H1 (cell line): ENCODE measurements around the gene ODC1. TPM values are rescaled to one million over a fixed set of nuclear protein-coding genes. Genes with fewer than 3 reads are reported as not detected.

Source experiments
- CTCF ChIA-PET: fragments of 300-600 bp; sonication (Branson Sonifier 250); formaldehyde crosslinking; loops from one replicate; lab custom pipeline; 2021; ENCODE audit not compliant: partially characterized antibody; lab: Charles Lee
- POLR2A ChIA-PET: fragments of 300-600 bp; sonication (Branson Sonifier 250); formaldehyde crosslinking; loops from one replicate; lab custom pipeline; 2021; ENCODE audit warnings: inconsistent platforms; ENCODE audit not compliant: partially characterized antibody; lab: Charles Lee
- DNase-seq, 2 experiments: peaks; one replicate each; pipeline versions ENCODE4 v3.0.0 to v3.0.0-alpha.2; 2010 to 2022; ENCODE audit warnings: low spot score in 2 of 2, low read depth in 1 of 2, mixed read lengths in 1 of 2
- FAIRE-seq: peaks from 2 replicates; lab custom pipeline; 2011; peaks lifted over from hg19 to GRCh38; lab: Jason Lieb, UNC
- H2AFZ ChIP-seq: 2 replicates; pipeline ENCODE4 v1.8.1; 2012; ENCODE audit warnings: low read length, inconsistent platforms
- H2AK5ac ChIP-seq: 2 replicates; pipeline ENCODE4 v1.6.1; 2013; ENCODE audit warnings: low read depth, low read length
- H2BK120ac ChIP-seq: replicated peaks from 2 replicates; pipeline ENCODE3; 2013; ENCODE audit warnings: low read depth, low read length, inconsistent platforms
- H2BK12ac ChIP-seq: 2 replicates; pipeline ENCODE4 v1.6.1; 2013; ENCODE audit warnings: low read depth, low read length
- H2BK15ac ChIP-seq: 2 replicates; pipeline ENCODE4 v1.6.1; 2013; ENCODE audit warnings: low read length
- H2BK20ac ChIP-seq: 2 replicates; pipeline ENCODE4 v1.6.1; 2013; ENCODE audit warnings: low read length
- H2BK5ac ChIP-seq: 2 replicates; pipeline ENCODE4 v1.6.1; 2013; ENCODE audit warnings: low read depth, low read length
- H3K14ac ChIP-seq: 2 replicates; pipeline ENCODE4 v1.6.1; 2013; ENCODE audit warnings: inconsistent platforms; ENCODE audit not compliant: insufficient read length
- H3K18ac ChIP-seq: 2 replicates; pipeline ENCODE4 v1.6.1; 2013; ENCODE audit warnings: low read length; ENCODE audit errors: extremely low read depth
- H3K23ac ChIP-seq: 2 replicates; pipeline ENCODE4 v1.6.1; 2013; ENCODE audit warnings: inconsistent platforms; ENCODE audit not compliant: insufficient read length
- H3K23me2 ChIP-seq: 2 replicates; pipeline ENCODE4 v1.6.1; 2013; ENCODE audit warnings: low read depth, low read length
- H3K27ac ChIP-seq: 2 replicates; pipeline ENCODE4 v1.6.1; 2011; ENCODE audit warnings: low read depth, low read length, inconsistent platforms
- H3K27me3 ChIP-seq, 4 experiments: replicated peaks in 1 of 4; 1 replicate in 1 of 4; 2 replicates in 3 of 4; pipeline versions ENCODE4 v1.6.1 to v1.8.1; 2011 to 2013; ENCODE audit warnings: low read length in 3 of 4, mild to moderate bottlenecking in 3 of 4, inconsistent platforms in 2 of 4, mixed read lengths in 2 of 4, moderate library complexity in 1 of 4; ENCODE audit not compliant: control insufficient read depth in 3 of 4, insufficient read depth in 3 of 4; ENCODE audit errors: extremely low read depth in 1 of 4
- H3K36me3 ChIP-seq, 4 experiments: 2 replicates each; pipeline versions ENCODE4 v1.6.1 to v1.8.1; 2011 to 2013; ENCODE audit warnings: mild to moderate bottlenecking in 4 of 4, low read length in 3 of 4, moderate library complexity in 2 of 4, control low read depth in 1 of 4, inconsistent platforms in 1 of 4; ENCODE audit not compliant: insufficient read depth in 4 of 4, control insufficient read depth in 2 of 4
- H3K4ac ChIP-seq: replicated peaks from 2 replicates; pipeline ENCODE3; 2013; ENCODE audit warnings: low read length, low read depth, mixed read lengths, inconsistent platforms; ENCODE audit not compliant: insufficient read length
- H3K4me1 ChIP-seq, 4 experiments: replicated peaks in 1 of 4; 1 replicate in 1 of 4; 2 replicates in 3 of 4; pipeline versions ENCODE4 v1.6.1 to v1.8.1; 2011 to 2013; ENCODE audit warnings: low read length in 3 of 4, inconsistent platforms in 2 of 4, mixed read lengths in 1 of 4; ENCODE audit not compliant: insufficient read depth in 4 of 4, control insufficient read depth in 3 of 4
- H3K4me2 ChIP-seq, 2 experiments: 2 replicates each; pipeline versions ENCODE4 v1.6.1 to v1.8.1; 2011 to 2013; ENCODE audit warnings: low read depth in 2 of 2, low read length in 2 of 2, control low read depth in 1 of 2, inconsistent platforms in 1 of 2, mild to moderate bottlenecking in 1 of 2; ENCODE audit not compliant: insufficient read depth in 1 of 2
- H3K4me3 ChIP-seq, 4 experiments: fragments of 200-600, 300-600 bp in 1 of 4; sonication (generic), shearing (Covaris generic), sonication (Bioruptor Twin) in 1 of 4; 2 replicates each; pipeline versions ENCODE4 v1.5.1 to v1.8.1; 2011 to 2016; ENCODE audit warnings: low read length in 4 of 4, low read depth in 3 of 4, control low read depth in 2 of 4, inconsistent platforms in 2 of 4, mild to moderate bottlenecking in 2 of 4, mixed read lengths in 1 of 4, moderate library complexity in 1 of 4; ENCODE audit not compliant: insufficient read depth in 2 of 4; ENCODE audit errors: extremely low read depth in 1 of 4
- H3K56ac ChIP-seq: replicated peaks from 2 replicates; pipeline ENCODE3; 2013; ENCODE audit warnings: low read depth, mild to moderate bottlenecking, mixed read lengths, low read length, inconsistent platforms; ENCODE audit not compliant: insufficient read length
- H3K79me1 ChIP-seq: 2 replicates; pipeline ENCODE4 v1.6.1; 2013; ENCODE audit warnings: low read depth, low read length, control low read depth
- H3K79me2 ChIP-seq, 2 experiments: 2 replicates each; pipeline versions ENCODE4 v1.6.1 to v1.8.1; 2012 to 2013; ENCODE audit warnings: low read length in 2 of 2, mild to moderate bottlenecking in 2 of 2, inconsistent platforms in 1 of 2; ENCODE audit not compliant: insufficient read depth in 2 of 2, control insufficient read depth in 1 of 2
- H3K9ac ChIP-seq, 4 experiments: replicated peaks in 1 of 4; 1 replicate in 1 of 4; 2 replicates in 3 of 4; pipeline versions ENCODE4 v1.6.1 to v1.8.1; 2011 to 2013; ENCODE audit warnings: low read depth in 3 of 4, low read length in 3 of 4, control low read depth in 2 of 4, mild to moderate bottlenecking in 2 of 4, moderate library complexity in 2 of 4, inconsistent platforms in 1 of 4; ENCODE audit errors: extremely low read depth in 1 of 4
- H3K9me3 ChIP-seq, 2 experiments: 2 replicates each; pipeline versions ENCODE4 v1.6.1 to v1.8.1; 2012 to 2013; ENCODE audit warnings: mild to moderate bottlenecking in 2 of 2, moderate library complexity in 2 of 2, control low read depth in 1 of 2, inconsistent platforms in 1 of 2, low read depth in 1 of 2, low read length in 1 of 2, mixed read lengths in 1 of 2; ENCODE audit not compliant: insufficient read depth in 2 of 2
- H4K20me1 ChIP-seq, 2 experiments: replicated peaks in 1 of 2; 2 replicates each; pipeline versions ENCODE3 to v1.8.1; 2011 to 2013; ENCODE audit warnings: inconsistent platforms in 2 of 2, low read length in 2 of 2, mild to moderate bottlenecking in 1 of 2; ENCODE audit not compliant: insufficient read depth in 2 of 2, control insufficient read depth in 1 of 2
- H4K5ac ChIP-seq: 2 replicates; pipeline ENCODE4 v1.6.1; 2013; ENCODE audit warnings: low read length, low read depth, mixed read lengths, inconsistent platforms; ENCODE audit not compliant: insufficient read length
- H4K8ac ChIP-seq: 2 replicates; pipeline ENCODE4 v1.8.0; 2013; ENCODE audit warnings: mild to moderate bottlenecking, moderate library complexity, low read length, inconsistent platforms; ENCODE audit not compliant: insufficient read depth; ENCODE audit errors: extremely low read depth
- H4K91ac ChIP-seq: replicated peaks from 2 replicates; pipeline ENCODE3; 2013; ENCODE audit warnings: low read length, mixed read lengths, inconsistent platforms; ENCODE audit not compliant: insufficient read length
- ASH2L ChIP-seq: fragments of 200-600, 300-600 bp; sonication (generic); IDR thresholded peaks from one replicate; pipeline ENCODE4 v1.7.1; 2017; ENCODE audit warnings: low read length
- BRCA1 ChIP-seq: IDR thresholded peaks from 2 replicates; pipeline ENCODE4 v1.6.1; 2012; ENCODE audit warnings: low read depth, low read length, improper control_type of control experiment
- EZH2 ChIP-seq: fragments of 200-600 bp; sonication (generic); IDR thresholded peaks from 2 replicates; pipeline ENCODE4 v1.7.1; 2012; ENCODE audit warnings: low read depth, mild to moderate bottlenecking, moderate library complexity, low read length, inconsistent platforms; ENCODE audit not compliant: severe bottlenecking
- JUN ChIP-seq: IDR thresholded peaks from 2 replicates; pipeline ENCODE4 v1.6.1; 2011; ENCODE audit warnings: low read depth, mild to moderate bottlenecking, improper control_type of control experiment, low read length
- KDM4A ChIP-seq: IDR thresholded peaks from one replicate; pipeline ENCODE4 v1.7.1; 2012; ENCODE audit warnings: low read depth, mild to moderate bottlenecking, moderate library complexity, low read length, inconsistent platforms; ENCODE audit not compliant: severe bottlenecking
- TAF7 ChIP-seq: optimal IDR thresholded peaks from 2 replicates; pipeline ENCODE3; 2011; ENCODE audit warnings: low read depth, mild to moderate bottlenecking, inconsistent platforms, low read length, moderate library complexity, borderline replicate concordance
- TBP ChIP-seq: IDR thresholded peaks from 2 replicates; pipeline ENCODE4 v1.6.1; 2011; ENCODE audit warnings: low read depth, low read length, improper control_type of control experiment
- WGBS, 2 experiments: shearing (Covaris generic) in 1 of 2; methylation state at CpG; one replicate each; pipeline versions ENCODE4 v1.1.6 to v1.1.7; 2013 to 2015; ENCODE audit warnings: low lambda C conversion rate in 2 of 2, mixed read lengths in 2 of 2, inconsistent platforms in 1 of 2, low coverage in 1 of 2, missing lambda C conversion rate in 1 of 2; ENCODE audit not compliant: insufficient replicate concordance in 2 of 2, insufficient coverage in 1 of 2, insufficient read length in 1 of 2; ENCODE audit errors: extremely low coverage in 1 of 2, missing lambda C conversion rate in 1 of 2; 5-methylcytosine and 5-hydroxymethylcytosine counted together
- polyA plus RNA-seq, 7 experiments: library from polyadenylated mRNA; depleted of rRNA in 3 of 7; stranded (reverse) in 5 of 7; unstranded in 2 of 7; fragments of >200 nt in 5 of 7; fragments of 200-250 nt in 2 of 7; gene quantifications; 1 replicate in 5 of 7; 2 replicates in 1 of 7; 4 replicates in 1 of 7; pipeline versions ENCODE4 v1.2.1 to v1.2.3, GENCODE V29; 2011 to 2013; ENCODE audit warnings: missing spikeins in 2 of 7, mixed read lengths in 2 of 7
- total RNA-seq: library from RNA; stranded (reverse); fragmentation: NEBNext Ultra II Directional; extraction: Animal tissue kit (Norgen Biotek cat#: 25700); gene quantifications from 2 replicates; pipeline ENCODE4 v1.2.1, GENCODE V29; 2021
- TF ChIP-seq, protein P1 (sequence below): IDR thresholded peaks from 2 replicates; pipeline ENCODE4 v1.6.1; 2012; ENCODE audit warnings: low read length, inconsistent platforms

Gene ODC1
- total and polyA plus RNA-seq, 2 of the 8 experiments (the other 6 are each of a cell fraction or from before 2014, with no cell fraction given) = 57.2 to 76.7 TPM

DNA sequence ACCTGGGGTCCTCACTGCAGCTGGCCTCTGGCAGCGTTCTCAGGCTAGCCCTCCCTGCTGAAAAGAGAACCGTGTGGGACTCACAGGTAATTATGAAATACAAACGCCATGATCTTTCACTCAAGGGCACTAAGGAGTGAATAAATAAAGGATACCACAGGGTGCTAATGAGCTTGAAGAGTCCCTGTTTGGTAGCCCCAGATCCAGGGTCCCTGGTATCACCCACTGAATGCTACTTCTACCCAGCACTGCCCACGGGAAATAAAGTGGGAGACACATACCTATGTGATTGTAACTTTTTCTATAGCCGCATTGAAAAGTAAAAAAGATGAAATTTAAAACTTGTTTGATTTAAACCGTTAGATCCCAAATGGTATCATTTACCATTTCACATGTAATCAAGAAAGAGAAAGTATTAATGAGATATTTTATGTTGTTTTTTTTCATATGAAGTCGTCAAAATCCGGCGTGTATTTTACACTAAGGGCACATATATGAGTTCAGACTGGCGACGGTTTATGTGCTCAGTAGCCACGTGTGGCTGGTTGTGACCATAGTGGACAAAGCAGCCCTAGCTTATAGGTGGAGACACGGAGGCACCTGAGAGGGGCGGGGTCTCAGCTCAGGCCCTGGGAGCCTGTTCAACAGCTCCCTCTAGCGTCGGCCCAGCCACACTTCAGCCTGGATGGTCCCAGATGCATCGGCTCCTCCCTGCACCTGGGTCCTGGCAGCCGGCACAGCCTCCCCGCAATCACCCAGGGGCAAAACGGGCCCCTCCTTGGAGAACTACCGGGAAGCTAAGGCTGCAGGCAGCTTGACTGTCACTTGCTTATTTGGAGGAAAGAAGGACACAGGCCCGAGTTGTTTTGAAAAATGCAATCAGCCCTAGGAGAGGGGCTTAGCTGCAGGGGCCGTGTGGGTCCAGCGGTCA is 39.2 kb downstream of the ODC1 start:
- no peak overlapping the region for H2AK5ac ChIP-seq
- no peak overlapping the region for H2BK12ac ChIP-seq
- H3K36me3 ChIP-seq = no peaks in the 10 kb centered on the region; a peak in 1 of 8 replicates
- H3K4me3 ChIP-seq = no peak overlapping the region
- no peak overlapping the region for H3K14ac ChIP-seq
- FAIRE-seq (no peak), DNase-seq (peak; percentile 84 to 93)
- 35% methylated on average over 24 of the region's 24 CpGs; no CpG with 5 or more reads in 1 of the 2 experiments for WGBS, 2 experiments
- ChIA-PET CTCF (interaction anchor here (0.6 to 5.5 kb wide), 76 partner anchors 9 to 630 kb away, joined by 3 to 48 read pairs (median 6); partner anchors contain the start of gene HPCAL1), POLR2A (interaction anchor here (0.9 to 1.8 kb wide), 5 partner anchors 25 to 268 kb away, joined by 3 to 6 read pairs (median 5); partner anchors contain the start of genes HPCAL1 and ODC1)
- H4K8ac ChIP-seq = no peak overlapping the region; the same call in none of the 2 replicates
- H3K23ac ChIP-seq = no peak overlapping the region
- H2BK20ac ChIP-seq = no peak overlapping the region
- H2BK5ac ChIP-seq = no peak overlapping the region
- peak overlapping the region in 1 of 2 experiments; percentile 47; a peak in 2 of 4 replicates for H3K4me2 ChIP-seq
- no peaks in the 10 kb centered on the region for H3K79me2 ChIP-seq
- no peak overlapping the region for H4K91ac ChIP-seq
- no peak overlapping the region for H3K27ac ChIP-seq
- H4K5ac ChIP-seq = no peak overlapping the region
- H3K4me1 ChIP-seq = peaks cover 0 to 3% (median 2%) of the 10 kb centered on the region in 4 experiments; a peak in 2 of 7 replicates
- H4K20me1 ChIP-seq = no peaks in the 10 kb centered on the region
- H3K23me2 ChIP-seq = no peaks in the 10 kb centered on the region
- H3K27me3 ChIP-seq = no peaks in the 10 kb centered on the region; a peak in 1 of 7 replicates
- no peak overlapping the region for H2AFZ ChIP-seq
- H3K79me1 ChIP-seq = no peaks in the 10 kb centered on the region
- 0 out of 4 replicates have a peak, but pooled peaks cover 0 to 2% of the 10 kb centered on the region in 2 experiments for H3K9me3 ChIP-seq
- H3K18ac ChIP-seq = peak overlapping the region; percentile 27
- H2BK15ac ChIP-seq = no peak overlapping the region
- no peak overlapping the region; a peak in 1 of 7 replicates for H3K9ac ChIP-seq
- no peak overlapping the region for H3K56ac ChIP-seq
- peak overlapping the region; percentile 18 for H2BK120ac ChIP-seq
- no peak overlapping the region for H3K4ac ChIP-seq
- TF ChIP-seq KDM4A (no peak), TAF7 (no peak), BRCA1 (no peak), JUN (no peak), EZH2 (no peak), TBP (peak; percentile 37; the same call in 1 of the 2 replicates), ASH2L (no peak)
- TF ChIP-seq, protein P1, sequence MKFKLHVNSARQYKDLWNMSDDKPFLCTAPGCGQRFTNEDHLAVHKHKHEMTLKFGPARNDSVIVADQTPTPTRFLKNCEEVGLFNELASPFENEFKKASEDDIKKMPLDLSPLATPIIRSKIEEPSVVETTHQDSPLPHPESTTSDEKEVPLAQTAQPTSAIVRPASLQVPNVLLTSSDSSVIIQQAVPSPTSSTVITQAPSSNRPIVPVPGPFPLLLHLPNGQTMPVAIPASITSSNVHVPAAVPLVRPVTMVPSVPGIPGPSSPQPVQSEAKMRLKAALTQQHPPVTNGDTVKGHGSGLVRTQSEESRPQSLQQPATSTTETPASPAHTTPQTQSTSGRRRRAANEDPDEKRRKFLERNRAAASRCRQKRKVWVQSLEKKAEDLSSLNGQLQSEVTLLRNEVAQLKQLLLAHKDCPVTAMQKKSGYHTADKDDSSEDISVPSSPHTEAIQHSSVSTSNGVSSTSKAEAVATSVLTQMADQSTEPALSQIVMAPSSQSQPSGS = no peak
